Measurements from ENCODE around the gene PCYOX1L.

The PCYOX1L gene

DNA sequence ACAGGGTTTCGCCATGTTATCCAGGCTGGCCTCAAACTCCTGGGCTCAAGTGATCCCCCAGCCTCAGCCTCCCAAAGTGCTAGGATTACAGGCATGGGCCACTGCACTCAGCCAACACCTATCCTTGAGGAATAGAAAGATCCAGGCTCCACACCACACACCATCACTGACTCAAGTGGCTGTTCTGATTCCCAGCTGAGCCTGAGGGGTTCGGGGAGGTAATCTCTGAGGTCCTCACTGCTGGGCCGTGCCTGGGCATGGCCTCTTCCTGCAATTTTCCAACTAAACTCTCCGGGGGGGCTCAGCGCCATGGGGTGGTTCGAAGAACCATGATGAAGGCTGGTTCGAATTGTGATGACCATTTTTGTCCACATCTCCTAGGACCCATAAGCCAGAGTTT lies 52.2 kb downstream of the PCYOX1L start:
- ChIA-PET POLR2A (no interaction called here), CTCF (interaction anchor here (1.6 kb wide), 1 partner anchor 27 kb away, joined by 7 read pairs; no protein-coding TSS in a partner anchor)
- no peak for DNase-seq (ENCODE audit: extremely low spot score)
- TF ChIP-seq, protein P1, sequence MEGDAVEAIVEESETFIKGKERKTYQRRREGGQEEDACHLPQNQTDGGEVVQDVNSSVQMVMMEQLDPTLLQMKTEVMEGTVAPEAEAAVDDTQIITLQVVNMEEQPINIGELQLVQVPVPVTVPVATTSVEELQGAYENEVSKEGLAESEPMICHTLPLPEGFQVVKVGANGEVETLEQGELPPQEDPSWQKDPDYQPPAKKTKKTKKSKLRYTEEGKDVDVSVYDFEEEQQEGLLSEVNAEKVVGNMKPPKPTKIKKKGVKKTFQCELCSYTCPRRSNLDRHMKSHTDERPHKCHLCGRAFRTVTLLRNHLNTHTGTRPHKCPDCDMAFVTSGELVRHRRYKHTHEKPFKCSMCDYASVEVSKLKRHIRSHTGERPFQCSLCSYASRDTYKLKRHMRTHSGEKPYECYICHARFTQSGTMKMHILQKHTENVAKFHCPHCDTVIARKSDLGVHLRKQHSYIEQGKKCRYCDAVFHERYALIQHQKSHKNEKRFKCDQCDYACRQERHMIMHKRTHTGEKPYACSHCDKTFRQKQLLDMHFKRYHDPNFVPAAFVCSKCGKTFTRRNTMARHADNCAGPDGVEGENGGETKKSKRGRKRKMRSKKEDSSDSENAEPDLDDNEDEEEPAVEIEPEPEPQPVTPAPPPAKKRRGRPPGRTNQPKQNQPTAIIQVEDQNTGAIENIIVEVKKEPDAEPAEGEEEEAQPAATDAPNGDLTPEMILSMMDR (IDR thresholded peaks at IDR 0.05; ENCODE audit: control extremely low read depth, extremely low read depth, low read depth, missing control alignments) = no peak

DNA sequence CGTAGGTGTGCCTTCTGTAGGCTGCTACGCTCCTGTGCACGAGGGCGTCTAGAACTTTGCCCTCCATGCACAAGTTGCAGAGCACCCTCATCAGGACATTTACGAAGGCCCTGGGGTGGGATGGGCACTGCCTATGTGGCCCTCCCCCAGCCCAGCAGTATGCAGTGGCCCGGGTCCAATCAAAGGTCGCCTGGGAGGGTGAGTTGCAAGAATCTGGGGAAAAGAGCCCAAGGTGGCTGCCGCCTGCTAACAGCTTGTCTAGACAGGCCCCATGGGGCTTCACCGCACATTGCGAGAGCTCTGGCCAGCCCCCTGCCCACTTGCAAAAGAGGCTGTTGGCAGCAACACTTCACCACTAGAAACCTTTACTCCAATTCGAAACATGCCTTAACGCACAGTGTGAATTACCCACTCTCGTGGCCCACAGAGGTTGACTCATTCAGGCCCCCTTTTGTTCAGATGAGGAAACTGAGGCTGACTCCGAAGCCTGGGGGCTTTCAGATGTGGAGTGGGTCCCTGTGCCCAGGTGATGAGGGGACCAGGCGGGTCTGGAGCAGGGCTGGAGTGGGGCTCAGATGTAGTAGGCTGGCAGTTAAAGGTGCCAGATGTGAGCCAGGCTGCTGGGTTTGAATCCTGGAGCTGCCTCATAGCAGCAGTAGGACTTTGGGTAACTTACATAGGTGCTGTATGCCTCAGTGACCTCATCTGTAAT lies 53.0 kb downstream of the PCYOX1L start:
- TF ChIP-seq, protein P1 (IDR thresholded peaks at IDR 0.05; ENCODE audit: control extremely low read depth, extremely low read depth, low read depth, missing control alignments) = no peak
- CTCF ChIA-PET = interaction anchor here (0.9 to 1.6 kb wide), 2 partner anchors 28 to 39 kb away, joined by 3 to 7 read pairs; no protein-coding TSS in a partner anchor
- POLR2A ChIA-PET = no interaction called here
- no peak for DNase-seq (ENCODE audit: extremely low spot score)

DNA sequence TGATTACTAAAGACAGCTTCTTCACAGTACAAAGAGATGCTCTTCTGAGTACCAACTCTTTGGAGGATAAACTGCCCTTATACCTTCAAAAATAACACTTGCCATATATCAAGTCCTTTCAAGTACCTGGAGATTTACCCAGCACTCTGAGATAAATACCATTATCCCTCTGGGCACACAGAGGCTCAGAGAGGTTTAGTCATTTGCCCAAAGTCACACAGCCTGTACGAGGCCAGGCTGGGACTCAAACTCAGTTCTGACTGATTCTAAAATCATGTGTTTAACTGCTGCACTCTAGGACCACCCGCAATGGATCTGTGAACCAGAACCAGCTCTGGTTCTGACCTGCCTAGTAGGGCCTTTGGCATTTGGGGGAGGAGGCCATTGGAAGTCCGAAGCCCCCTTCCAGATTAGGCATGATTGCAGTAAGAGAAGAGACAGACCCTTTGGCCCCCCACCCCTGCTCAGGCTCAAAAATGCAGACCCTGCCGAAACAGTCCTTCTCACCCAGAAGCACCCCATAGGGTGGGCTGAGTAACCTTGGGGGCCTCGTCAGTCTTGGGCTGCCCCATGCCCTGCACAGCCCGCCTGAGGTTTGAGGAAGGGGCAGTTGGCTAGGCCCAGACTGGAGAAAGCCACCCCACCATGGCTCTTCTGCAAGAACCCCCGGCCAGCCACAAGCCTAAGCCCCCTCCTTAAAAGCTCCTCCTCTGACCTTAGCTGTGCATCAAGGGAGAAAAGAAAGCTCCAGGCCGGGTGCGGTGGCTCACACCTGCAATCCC lies 54.1 kb downstream of the PCYOX1L start:
- POLR2A ChIA-PET = interaction anchor here (0.6 kb wide), 1 partner anchor 64 kb away, joined by 3 read pairs; no protein-coding TSS in a partner anchor
- DNase-seq (ENCODE audit: extremely low spot score) = no peak
- TF ChIP-seq, protein P1 (IDR thresholded peaks at IDR 0.05; ENCODE audit: control extremely low read depth, extremely low read depth, low read depth, missing control alignments) = no peak
- CTCF ChIA-PET = interaction anchor here (0.9 to 2.0 kb wide), 6 partner anchors 20 to 40 kb away, joined by 3 to 9 read pairs (median 4); no protein-coding TSS in a partner anchor

DNA sequence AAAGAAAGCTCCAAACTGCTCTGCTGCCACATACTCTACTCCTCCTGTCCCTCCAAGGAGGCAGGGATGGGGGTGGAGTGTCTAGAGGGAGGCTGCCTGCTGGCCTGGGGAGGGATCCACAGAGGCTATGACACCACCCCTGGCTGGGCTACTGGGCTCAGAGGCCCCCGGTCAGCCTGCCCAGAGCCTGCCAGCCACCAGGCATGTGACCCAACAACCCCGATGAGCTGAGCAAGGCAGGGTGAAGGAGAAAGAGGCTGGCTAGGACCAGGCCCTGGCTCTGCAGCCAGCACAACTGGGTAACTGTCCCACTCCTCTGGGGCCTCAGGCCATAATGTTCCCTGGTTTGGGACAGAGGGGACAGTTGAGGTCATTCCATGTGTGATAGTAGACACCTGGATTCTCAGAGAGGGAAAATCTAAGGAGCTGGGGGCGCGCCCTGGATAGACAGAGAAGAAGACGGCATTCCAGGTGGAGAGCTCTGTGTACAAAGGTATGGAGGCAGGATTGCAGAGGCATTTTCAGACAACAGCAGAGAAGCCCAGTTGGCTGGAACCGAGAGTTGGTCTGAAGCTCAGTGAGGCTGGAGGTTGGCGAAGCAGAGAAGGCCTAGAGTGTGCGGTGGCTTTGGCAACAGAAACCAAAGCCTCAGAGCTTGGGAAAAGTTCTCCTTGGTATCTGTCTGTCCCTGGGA lies 55.1 kb downstream of the PCYOX1L start:
- POLR2A ChIA-PET = no interaction called here
- TF ChIP-seq, protein P1 (IDR thresholded peaks at IDR 0.05; ENCODE audit: control extremely low read depth, extremely low read depth, low read depth, missing control alignments) = no peak
- no peak for DNase-seq (ENCODE audit: extremely low spot score)
- CTCF ChIA-PET = interaction anchor here (0.8 to 2.7 kb wide), 8 partner anchors 10 to 31 kb away, joined by 3 to 9 read pairs (median 4); no protein-coding TSS in a partner anchor

DNA sequence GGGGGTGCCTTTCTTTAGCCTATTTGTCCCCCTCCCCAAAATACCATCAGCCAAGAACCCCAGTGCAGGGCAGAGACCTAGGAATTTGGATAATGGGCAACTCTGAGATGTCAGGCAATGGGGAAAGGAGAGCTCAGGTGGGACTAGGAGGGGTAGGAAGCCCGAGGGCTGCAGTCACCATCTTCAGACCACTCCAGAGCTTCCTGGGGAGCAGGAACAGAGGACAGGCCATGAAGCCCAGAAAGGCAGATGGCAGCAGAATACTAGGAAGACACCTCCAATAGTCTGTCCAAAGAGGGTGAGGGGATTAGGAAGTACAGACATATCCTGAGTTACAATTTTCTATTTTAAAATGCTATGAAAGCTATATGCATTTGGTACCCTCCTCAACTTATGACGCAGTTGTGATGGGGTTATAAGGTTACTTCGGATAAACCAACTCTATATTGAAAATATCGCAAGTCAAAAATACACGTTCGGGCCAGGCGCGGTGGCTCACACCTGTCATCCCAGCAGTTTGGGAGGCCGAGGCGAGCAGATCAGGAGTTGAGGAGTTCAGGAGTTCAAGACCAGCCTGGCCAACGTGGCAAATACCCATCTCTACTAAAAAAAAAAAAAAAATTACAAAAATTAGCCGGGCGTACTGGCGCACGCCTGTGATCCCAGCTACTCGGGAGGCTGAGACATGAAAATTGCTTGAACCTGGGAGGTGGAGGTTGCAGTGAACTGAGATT lies 55.8 kb downstream of the PCYOX1L start:
- DNase-seq (ENCODE audit: extremely low spot score) = no peak
- TF ChIP-seq, protein P1 (IDR thresholded peaks at IDR 0.05; ENCODE audit: control extremely low read depth, extremely low read depth, low read depth, missing control alignments) = no peak
- POLR2A ChIA-PET = interaction anchor here (0.6 kb wide), 1 partner anchor 35 kb away, joined by 4 read pairs; no protein-coding TSS in a partner anchor
- CTCF ChIA-PET = interaction anchor here (0.8 to 2.7 kb wide), 8 partner anchors 10 to 105 kb away, joined by 3 to 9 read pairs (median 4); no protein-coding TSS in a partner anchor

Measured in GM10248 (cell line).